Mucosa of descending colon (tissue), 3 donors: Measurements from ENCODE around the gene GFPT1. TPM values are rescaled to one million over a fixed set of nuclear protein-coding genes. Genes with fewer than 3 reads are reported as not detected.
"Not testable (repeated sequence)": the region's sequence is repeated elsewhere in the genome, so short reads cannot be mapped to it uniquely, and the experiment has no call there.

ENCODE experiments used
- ATAC-seq: fragments of 200-7000 bp; cut with Tn5 transposase; one replicate; pipeline ENCODE4 v1.9.1; 2020; ENCODE audit warnings: mild to moderate bottlenecking, moderate library complexity
- DNase-seq, 3 donors: peaks; one replicate each; pipeline ENCODE4 v3.0.0-alpha.2; 2020
- H3K36me3 ChIP-seq: fragments of 200-600 bp; one replicate; pipeline ENCODE4 v1.8.0; 2021; ENCODE audit warnings: low read depth, mild to moderate bottlenecking
- H3K4me1 ChIP-seq: fragments of 200-600 bp; one replicate; pipeline ENCODE4 v1.8.0; 2021; ENCODE audit warnings: low read depth, mild to moderate bottlenecking
- H3K4me3 ChIP-seq: fragments of 200-600 bp; one replicate; pipeline ENCODE4 v1.8.0; 2021; ENCODE audit warnings: mild to moderate bottlenecking
- H3K9me3 ChIP-seq: fragments of 200-600 bp; one replicate; pipeline ENCODE4 v1.8.0; 2021; ENCODE audit warnings: mild to moderate bottlenecking
- intact Hi-C, 2 donors: fragments of 100-400 bp; cut with DNase I in 1 of 2; cut with micrococcal nuclease in 1 of 2; formaldehyde crosslinking; loops; one replicate each; pipeline versions ENCODE4 v1.11.0 to v1.11.1; 2022; cut with DNase I, micrococcal nuclease
- total RNA-seq, 3 donors: library from RNA; stranded (reverse); fragmentation: NEBNext Ultra II Directional in 2 of 3; extraction: Animal tissue kit (Norgen Biotek cat#: 25700) in 2 of 3; gene quantifications; one replicate each; pipeline versions ENCODE4 v1.2.1 to v1.2.4, GENCODE V29; 2021 to 2023
- TF ChIP-seq, protein P1 (sequence below): fragments of 200-600 bp; IDR thresholded peaks from one replicate; pipeline ENCODE4 v1.8.0; 2022; ENCODE audit warnings: antibody characterized with exemption, mild to moderate bottlenecking
- donor health status: DM: no; HTN: no; CAD: no; lungs with moderate emphysema.
- donor health status: DM: no; HTN: no; CAD: no.
- donor health status: DM: no; HTN: yes; CAD: no.

GFPT1 gene
- total RNA-seq, 3 donors from 2014 or later, result 79.3 to 196 (median 180) TPM

DNA sequence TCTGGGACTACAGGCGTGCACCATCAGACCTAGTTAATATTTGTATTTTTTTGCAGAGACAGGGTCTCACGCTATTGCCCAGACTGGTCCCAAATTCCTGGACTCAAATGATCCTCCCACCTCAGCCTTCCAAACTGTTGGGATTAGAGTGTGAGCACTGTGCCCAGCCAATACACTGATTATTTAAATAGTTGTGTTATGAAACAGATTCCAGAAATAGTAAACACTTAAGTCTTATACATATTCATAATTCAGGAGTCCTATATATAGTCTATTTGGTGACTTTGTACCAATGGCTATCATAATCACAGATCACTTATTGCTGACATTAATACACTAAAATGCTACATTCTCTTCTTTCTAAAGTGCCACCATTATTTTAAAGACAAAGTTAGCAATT is 37.4 kb upstream of the GFPT1 start:
- ATAC-seq (no peak), DNase-seq (no peak)
- TF ChIP-seq, protein P1, sequence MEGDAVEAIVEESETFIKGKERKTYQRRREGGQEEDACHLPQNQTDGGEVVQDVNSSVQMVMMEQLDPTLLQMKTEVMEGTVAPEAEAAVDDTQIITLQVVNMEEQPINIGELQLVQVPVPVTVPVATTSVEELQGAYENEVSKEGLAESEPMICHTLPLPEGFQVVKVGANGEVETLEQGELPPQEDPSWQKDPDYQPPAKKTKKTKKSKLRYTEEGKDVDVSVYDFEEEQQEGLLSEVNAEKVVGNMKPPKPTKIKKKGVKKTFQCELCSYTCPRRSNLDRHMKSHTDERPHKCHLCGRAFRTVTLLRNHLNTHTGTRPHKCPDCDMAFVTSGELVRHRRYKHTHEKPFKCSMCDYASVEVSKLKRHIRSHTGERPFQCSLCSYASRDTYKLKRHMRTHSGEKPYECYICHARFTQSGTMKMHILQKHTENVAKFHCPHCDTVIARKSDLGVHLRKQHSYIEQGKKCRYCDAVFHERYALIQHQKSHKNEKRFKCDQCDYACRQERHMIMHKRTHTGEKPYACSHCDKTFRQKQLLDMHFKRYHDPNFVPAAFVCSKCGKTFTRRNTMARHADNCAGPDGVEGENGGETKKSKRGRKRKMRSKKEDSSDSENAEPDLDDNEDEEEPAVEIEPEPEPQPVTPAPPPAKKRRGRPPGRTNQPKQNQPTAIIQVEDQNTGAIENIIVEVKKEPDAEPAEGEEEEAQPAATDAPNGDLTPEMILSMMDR, result no peak
- Histone ChIP-seq H3K4me1 (no peaks in the 10 kb centered on the region), H3K9me3 (no peaks in the 10 kb centered on the region), H3K4me3 (no peak overlapping the region), H3K36me3 (no peaks in the 10 kb centered on the region)
- intact Hi-C loops, result no loop called here

DNA sequence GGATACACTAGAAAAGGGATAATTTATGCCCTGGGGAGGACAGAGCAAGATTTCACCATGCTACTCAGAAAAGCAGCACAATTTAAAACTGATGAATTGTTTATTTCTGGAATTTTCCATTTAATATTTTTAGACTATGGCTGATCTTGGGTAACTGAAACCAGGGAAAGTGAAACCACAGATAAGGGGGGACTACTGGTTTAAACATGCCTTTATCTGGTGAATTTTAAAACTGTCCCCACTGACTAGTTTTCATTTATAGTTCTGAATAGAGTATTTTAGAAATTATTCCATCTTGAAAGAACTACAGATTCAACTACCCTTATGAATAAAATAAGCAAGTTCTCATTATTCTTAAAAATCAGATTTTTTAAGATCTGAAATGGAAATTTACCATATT is 35.2 kb upstream of the GFPT1 start:
- TF ChIP-seq, protein P1, result no peak
- Histone ChIP-seq H3K4me1 (no peaks in the 10 kb centered on the region), H3K4me3 (no peak overlapping the region), H3K36me3 (no peaks in the 10 kb centered on the region), H3K9me3 (no peaks in the 10 kb centered on the region)
- intact Hi-C loops, result no loop called here
- DNase-seq (no peak), ATAC-seq (no peak)

DNA sequence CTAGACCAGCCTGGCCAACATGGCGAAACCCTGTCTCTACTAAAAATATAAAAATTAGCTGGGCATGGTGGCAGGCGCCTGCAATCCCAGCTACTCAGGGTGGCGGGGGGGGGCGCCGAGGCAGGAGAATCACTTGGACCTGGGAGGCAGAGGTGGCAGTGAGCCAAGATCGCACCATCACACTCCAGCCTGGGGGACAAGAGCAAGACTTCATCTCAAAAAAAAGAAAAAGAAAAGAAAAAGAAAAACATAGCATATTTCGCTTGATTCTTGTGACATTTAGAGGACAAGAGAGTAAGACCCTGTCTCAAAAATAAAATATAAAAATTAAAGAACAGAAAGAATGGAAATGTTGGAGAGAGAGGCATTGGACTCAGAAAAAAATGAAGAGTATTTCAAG is 32.1 kb upstream of the GFPT1 start:
- intact Hi-C loops, H3K36me3 ChIP-seq, H3K4me1 ChIP-seq, ATAC-seq, H3K9me3 ChIP-seq, DNase-seq, H3K4me3 ChIP-seq: not testable (repeated sequence)

DNA sequence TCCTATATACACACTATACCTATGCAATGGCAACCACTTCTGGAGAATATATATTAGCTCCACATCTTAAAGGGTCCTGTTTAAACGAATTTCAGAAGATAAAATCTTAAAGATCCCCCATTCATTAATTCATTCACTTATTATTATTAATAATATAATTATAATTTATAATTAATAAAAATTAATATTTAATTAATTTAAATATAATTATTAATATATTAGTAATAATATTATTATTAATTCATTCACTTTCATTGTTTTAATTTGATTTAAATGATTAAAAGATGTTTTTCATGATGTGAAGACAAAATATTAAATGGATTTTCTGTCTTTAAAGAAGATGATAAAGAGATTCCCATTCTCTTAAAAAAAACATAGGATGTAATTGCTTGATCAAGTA is 29.1 kb upstream of the GFPT1 start:
- ATAC-seq, result no peak
- no peaks in the 10 kb centered on the region for H3K36me3 ChIP-seq
- TF ChIP-seq, protein P1, result no peak
- intact Hi-C loops, result no loop called here
- no peak overlapping the region for H3K4me3 ChIP-seq
- no peaks in the 10 kb centered on the region for H3K4me1 ChIP-seq
- no peak for DNase-seq
- H3K9me3 ChIP-seq, result no peaks in the 10 kb centered on the region

DNA sequence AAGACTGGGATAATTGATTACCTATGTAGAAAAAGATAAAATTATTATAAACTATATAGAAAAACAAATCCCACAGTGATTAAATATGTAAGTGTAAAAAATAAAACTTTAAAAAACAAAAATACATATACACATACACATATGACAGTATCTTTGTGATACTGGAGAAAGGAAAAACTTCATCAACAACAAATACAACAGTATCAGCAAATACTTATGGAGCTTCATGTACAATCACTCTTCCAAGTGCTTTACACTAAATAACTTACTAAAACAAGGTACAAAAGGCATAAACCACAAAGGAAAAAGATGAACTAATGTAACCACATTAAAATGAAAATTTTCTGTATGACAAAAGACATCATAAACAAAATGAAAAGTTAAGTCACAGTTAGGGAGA is 24.1 kb upstream of the GFPT1 start:
- Histone ChIP-seq H3K36me3 (no peaks in the 10 kb centered on the region), H3K9me3 (no peaks in the 10 kb centered on the region), H3K4me3 (no peak overlapping the region), H3K4me1 (no peaks in the 10 kb centered on the region)
- TF ChIP-seq, protein P1, result no peak
- no peak for ATAC-seq
- intact Hi-C loops, result no loop called here
- no peak for DNase-seq

DNA sequence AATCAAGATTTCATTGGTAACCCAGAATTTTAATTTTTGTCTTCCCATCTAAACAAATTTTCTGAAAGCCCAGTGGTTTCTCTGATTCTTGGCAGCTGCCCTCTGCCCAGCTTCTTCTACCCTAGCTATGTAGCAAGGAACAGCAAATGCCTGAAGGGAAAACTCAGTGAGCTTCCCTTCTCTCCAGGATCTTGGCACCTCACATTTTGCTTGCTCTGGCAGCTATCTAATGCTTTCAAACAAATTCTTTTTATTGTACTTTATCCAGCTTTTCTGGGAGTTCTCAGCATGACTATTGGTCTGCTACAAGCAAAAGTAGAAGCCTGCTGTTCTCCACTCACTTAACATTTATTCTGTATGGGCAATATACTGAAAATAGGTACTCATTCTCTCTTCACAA is 18.3 kb upstream of the GFPT1 start:
- Histone ChIP-seq H3K4me1 (no peaks in the 10 kb centered on the region), H3K9me3 (no peaks in the 10 kb centered on the region), H3K36me3 (no peaks in the 10 kb centered on the region), H3K4me3 (no peak overlapping the region)
- DNase-seq (no peak), ATAC-seq (no peak)
- intact Hi-C loops, result no loop called here
- TF ChIP-seq, protein P1, result no peak
